GDM1 (cell line): ENCODE data around the gene SYVN1.

Experiments
- DNase-seq: peaks from one replicate; lab custom pipeline; 2025; lab: John Stamatoyannopoulos, UW

The SYVN1 gene

GRCh38 chr11:65087827-65088226, 46.5 kb downstream of the SYVN1 start:
- no peak for DNase-seq

DNA sequence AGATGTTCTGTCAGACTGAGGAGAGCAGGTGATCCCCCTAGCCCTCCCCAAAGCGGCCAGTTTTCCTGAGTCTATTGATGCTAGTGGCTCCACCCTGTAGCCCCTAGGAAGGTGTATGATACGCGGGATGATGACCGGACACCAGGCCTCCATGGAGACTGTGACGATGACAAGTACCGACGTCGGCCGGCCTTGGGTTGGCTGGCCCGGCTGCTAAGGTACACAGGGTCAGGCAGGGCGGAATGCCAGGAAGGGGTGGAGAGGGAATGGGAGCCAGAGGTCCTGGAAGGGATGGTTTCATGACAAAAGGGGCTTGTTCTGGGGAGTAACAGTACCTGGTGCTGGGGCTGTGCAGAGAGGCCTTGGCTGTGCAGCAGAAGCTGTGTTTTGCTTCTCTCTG, 47.1 kb downstream of the SYVN1 start:
- no peak for DNase-seq

- DNase-seq: no peak
These were observed 47.5 kb downstream of the SYVN1 start for GRCh38 chr11:65086809-65087208.

GRCh38 chr11:65085446-65085845, 48.9 kb downstream of the SYVN1 start:
- DNase-seq: no peak

DNA sequence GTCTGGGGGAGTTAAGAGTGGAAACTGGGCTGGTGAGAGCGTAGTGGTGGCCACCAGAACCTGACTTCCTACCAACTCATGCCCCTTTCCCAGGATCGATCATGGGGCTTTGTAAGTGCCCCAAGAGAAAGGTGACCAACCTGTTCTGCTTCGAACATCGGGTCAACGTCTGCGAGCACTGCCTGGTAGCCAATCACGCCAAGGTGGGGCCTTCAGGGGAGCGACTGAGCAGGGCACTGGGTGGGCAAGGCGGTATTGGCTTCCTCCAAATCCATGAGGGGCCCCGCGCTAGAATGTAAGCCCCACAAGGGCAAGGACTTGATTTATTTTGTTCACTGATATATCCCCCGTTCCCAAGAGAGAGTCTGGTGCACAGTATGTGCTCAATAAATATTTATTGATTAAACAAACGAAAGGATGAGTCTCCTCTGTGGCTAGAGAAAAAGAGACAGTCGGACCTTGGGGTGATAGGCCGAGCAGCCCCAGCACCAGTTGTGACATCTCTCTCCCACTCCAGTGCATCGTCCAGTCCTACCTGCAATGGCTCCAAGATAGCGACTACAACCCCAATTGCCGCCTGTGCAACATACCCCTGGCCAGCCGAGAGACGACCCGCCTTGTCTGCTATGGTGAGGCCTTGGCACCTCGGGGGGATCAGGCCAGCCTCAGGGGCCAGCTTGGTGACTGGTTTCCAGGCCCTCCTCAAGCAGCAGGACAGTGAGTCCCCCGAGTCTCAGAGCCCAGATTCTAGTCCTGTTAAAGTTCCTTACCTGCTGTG, 49.5 kb downstream of the SYVN1 start:
- DNase-seq: no peak

DNA sequence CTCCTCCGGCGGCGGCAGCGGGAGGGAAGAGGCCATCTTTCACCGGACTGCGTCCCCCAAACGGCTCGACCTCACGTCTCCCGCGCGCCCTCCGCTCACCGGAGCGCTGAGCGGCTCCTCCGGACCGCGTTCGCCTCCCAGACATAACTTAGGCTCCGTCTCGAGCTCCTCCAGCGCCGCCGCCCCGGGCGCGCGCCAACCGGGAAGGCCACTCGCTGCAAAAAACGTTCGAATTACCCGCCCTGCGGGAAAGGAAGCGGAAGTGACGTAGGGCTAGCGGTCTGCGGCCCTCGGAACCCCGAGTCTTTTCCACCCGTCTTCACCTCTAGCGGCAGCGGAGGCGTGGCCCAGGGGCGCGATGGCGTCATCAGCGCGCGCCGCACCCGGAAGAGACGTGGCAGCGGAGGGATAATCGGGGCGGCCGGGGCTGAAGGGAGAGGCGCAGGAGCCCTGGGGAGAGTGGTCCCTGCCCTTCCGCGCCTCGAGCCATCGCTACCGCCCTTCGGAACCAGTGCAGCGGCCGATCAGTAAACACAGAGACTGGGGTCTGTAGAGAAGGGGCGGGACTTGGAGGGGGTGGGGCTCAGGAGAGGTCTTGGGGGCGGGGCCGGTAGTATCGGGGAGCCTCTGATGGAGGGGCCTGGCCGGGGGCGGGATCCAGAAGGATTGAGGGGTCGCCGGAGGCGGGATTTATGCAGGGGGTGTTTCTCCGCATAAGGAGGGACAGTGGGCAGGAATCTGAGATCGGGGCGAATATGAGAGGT, 50.3 kb downstream of the SYVN1 start, which contains the start of the genes CDCA5 and ZFPL1:
Gene CDCA5 (minus strand): TSS at position 207 of the 764 bp plus-strand sequence. CDS start 62 bp downstream, at position 145.
Gene ZFPL1 (plus strand): TSS at position 389 of the 764 bp plus-strand sequence. CDS start 477 bp downstream, outside the sequence.
- peak; percentile 93 for DNase-seq

GRCh38 chr11:65083134-65083833, 51.0 kb downstream of the SYVN1 start:
- no peak for DNase-seq

DNA sequence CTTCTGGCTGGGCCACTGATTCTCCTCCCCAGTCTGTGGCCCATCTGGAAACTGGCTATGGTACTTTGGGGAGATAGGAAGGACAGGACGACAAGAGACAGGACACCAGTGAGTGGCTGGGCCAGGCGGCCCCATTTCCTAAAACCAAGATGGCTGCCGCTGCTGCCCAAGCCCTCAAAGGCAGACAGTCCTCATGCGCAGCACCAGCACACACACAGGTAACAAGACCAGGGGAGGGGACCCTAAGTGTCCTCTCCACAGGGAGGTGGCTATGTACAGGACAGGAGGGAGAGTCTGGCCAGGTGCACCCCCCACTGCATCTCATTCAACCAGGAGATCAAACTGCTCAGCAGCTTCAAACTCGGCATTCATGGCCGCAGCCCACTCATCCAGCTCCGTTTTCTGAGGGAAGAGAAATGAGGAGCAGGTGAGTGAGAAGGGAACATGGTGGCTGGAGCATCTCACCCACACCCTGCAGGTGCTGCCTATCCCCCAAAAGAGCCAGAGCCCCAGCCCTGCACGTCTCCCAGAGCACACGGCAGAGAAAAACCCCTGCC, 55.5 kb downstream of the SYVN1 start:
- no peak for DNase-seq

DNA sequence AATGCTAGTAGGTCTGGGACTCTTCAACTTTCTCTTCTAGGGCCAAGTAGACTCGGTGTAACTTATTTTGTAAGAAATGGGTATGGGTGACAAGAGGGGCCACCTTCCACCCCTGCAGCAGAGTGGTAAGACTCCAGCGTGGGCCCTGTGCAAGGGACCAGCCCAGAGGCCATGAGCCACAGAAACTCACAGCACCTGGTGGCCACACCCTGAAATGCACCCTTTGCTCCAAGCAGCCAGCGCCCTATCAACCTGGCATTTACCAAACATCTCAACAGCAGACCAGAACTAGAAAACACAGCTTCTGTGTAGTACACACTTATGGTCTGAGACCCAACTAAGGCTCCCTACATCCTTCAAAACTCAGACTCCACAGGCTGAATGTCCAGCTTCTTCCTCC, 56.2 kb downstream of the SYVN1 start:
- DNase-seq: peak; percentile 49

DNA sequence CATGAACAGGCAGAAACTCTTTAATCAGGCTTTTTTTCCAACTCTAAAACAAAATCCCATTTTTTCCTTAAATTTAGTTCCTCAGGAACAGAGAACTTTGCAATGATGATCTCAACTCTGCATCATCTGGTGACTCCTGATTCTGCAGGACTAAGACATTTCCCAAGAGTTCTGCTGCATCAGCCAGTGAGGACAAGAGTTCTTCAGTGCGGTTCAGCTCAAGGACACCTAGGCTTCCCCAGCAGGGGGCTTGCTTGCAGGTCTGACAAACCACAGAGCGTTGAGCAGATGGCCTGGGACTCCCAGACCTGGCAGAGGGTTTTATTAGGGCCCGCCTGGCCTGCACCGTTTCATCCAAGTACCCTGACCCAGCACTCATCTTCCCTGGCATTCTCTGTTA, 56.9 kb downstream of the SYVN1 start:
- DNase-seq: no peak
